HK-2 (cell line): Measurements from ENCODE around the gene FSD1.
"Not testable (repeated sequence)": the region's sequence is repeated elsewhere in the genome, so short reads cannot be mapped to it uniquely, and the experiment has no call there.

ENCODE experiments used
- DNase-seq: peaks from one replicate; pipeline ENCODE4 v3.0.0-alpha.2; 2018; ENCODE audit not compliant: unreplicated experiment

The FSD1 gene

GRCh38 chr19:4304538-4305256 is at the start of gene FSD1:
FSD1 (plus strand) TSS chr19:4304598; CDS start chr19:4304747, 149 bp downstream.
- DNase-seq: peak; percentile 81

- DNase-seq: no peak
Observed at GRCh38 chr19:4256563-4256962, 47.8 kb upstream of the FSD1 start.

- no peak for DNase-seq
Observed at GRCh38 chr19:4257025-4257424, 47.4 kb upstream of the FSD1 start.

DNA sequence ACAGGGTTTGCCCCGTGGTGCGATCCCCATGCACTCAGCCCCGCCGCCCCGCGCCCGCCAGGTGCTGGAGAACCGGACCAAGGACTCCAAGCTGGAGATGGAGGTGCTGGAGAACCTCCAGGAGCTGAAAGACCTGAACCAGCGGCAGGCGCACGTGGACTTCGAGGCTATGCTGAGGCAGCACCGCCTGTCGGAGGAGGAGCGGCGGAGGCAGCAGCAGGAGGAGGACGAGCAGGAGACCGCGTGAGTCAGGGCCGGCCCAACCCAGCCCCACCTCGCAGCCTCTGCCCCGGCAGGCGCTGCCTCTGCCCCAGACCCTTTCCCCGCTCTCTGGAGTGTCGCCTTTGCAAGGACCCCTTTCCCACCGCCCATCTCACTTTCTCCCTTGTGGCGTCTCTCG is 46.2 kb upstream of the FSD1 start:
- DNase-seq: no peak

- no peak for DNase-seq
Observed at GRCh38 chr19:4260613-4261191, 43.7 kb upstream of the FSD1 start.

DNA sequence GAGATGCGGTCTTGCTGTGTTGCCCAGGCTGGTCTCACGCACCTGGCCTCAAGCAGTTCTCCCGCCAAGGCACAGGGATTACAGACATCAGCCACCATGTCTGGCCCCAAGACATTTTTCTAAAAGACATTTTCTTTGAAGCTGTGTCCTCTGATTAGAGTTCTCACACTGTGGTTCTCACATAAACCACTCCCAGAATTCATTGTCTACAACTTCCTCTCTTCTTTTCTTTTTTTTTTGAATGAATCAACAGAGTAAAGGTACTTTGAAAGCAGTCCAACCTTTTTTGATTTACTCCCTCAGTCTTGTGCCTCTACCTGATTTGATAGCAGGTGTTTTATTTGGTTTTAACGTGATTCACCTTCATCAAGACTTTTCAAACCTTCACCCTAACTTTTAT is 39.6 kb upstream of the FSD1 start:
- no peak for DNase-seq

DNA sequence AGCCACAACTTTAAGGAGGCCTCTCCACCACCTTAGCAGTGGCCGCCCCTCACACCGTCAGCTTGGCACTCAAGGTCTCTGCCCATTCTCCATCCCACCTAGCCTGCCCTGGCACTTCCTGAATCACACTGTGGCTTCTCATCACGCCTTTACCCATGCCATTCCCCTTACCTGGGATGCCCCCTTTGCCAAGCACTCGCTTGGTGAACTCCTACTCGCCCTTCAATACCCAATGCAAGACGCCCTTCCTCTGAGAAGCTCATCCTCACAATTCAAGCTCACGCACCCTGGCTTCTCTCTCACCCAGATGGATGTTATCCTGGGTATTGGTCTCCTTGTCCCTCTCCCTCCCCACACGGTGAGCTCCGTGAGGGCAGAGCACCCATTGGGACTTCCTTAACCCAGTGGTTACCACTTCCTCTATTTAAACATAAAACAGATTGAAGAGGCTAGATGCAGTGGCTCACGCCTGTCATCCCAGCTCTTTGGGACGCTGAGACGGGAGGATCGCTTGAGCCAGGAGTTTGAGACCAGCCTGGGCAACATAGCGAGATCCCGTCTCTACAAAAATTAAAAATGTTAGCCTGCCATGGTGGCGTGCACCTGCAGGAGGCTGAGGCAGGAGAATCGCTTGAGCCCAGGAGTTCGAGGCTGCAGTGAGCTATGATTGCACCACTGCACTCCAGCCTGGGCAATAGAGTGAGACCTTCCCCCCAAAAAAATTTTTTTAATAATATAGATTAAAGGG is 38.0 kb upstream of the FSD1 start:
- no peak for DNase-seq

GRCh38 chr19:4267101-4267900 is 37.1 kb upstream of the FSD1 start:
- peak; percentile 45 for DNase-seq

- no peak for DNase-seq
Observed at GRCh38 chr19:4267901-4268815, 36.2 kb upstream of the FSD1 start.

- no peak for DNase-seq
Observed at GRCh38 chr19:4268816-4269430, 35.5 kb upstream of the FSD1 start.

DNA sequence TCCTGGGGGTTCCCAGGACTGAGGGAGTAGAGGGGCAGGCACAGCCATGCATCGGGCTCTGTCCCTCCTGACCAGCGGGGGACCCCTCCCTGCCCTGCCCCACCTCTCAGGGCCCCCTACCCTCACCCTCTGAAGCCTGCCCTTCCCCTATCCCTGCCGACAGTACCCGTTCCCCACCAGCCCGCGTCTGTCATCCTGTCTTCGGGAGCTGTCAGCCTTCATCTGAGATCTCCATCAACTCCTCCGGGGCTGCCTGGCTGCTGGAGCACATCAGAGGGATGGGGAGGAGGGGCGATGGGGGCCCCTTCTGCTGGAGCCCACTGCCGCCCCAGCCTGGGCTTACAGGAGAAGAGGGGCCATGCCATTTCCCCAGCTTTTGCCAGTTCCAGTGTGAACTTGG is 31.5 kb upstream of the FSD1 start:
- no peak for DNase-seq

DNA sequence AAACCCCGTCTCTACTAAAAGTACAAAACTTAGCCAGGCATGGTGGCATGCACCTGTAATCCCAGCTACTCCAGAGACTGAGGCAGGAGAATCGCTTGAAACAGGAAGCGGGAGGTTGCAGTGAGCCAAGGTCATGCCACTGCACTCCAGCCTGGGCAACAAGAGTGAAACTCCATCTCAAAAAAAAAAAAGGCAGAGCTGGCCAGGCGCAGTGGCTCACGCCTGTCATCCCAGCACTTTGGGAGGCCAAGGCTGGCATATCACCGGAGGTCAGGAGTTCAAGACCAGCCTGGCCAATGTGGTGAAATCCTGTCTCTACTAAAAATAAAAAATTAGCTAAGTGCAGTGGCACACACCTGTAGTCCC is 30.1 kb upstream of the FSD1 start:
- not testable (repeated sequence) for DNase-seq

DNA sequence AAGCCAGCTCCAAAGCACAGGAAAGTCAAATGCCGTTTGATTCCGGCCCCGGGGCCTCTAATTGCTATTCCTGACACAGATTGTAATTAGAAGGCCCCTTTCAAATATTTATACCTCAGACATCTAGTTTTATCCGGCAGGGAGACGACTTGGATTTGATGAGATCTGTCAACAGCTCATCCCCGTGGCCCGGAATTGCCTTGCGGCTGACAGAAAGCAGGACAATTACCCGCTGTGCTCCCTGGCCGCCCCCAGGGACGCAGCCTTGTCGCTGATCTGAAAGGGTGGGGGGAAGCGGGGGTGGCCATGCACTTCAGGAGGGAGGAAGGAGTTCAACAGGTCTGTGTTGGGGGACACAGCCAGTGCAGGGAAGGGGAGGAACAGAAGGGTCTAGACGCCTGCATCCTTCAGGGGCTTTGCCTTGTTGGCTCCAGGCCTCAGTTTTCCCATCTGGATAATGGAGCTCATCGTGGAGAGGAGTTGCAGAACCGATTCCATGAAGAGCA is 27.2 kb upstream of the FSD1 start:
- no peak for DNase-seq

GRCh38 chr19:4278010-4278409 is 26.4 kb upstream of the FSD1 start:
- no peak for DNase-seq

DNA sequence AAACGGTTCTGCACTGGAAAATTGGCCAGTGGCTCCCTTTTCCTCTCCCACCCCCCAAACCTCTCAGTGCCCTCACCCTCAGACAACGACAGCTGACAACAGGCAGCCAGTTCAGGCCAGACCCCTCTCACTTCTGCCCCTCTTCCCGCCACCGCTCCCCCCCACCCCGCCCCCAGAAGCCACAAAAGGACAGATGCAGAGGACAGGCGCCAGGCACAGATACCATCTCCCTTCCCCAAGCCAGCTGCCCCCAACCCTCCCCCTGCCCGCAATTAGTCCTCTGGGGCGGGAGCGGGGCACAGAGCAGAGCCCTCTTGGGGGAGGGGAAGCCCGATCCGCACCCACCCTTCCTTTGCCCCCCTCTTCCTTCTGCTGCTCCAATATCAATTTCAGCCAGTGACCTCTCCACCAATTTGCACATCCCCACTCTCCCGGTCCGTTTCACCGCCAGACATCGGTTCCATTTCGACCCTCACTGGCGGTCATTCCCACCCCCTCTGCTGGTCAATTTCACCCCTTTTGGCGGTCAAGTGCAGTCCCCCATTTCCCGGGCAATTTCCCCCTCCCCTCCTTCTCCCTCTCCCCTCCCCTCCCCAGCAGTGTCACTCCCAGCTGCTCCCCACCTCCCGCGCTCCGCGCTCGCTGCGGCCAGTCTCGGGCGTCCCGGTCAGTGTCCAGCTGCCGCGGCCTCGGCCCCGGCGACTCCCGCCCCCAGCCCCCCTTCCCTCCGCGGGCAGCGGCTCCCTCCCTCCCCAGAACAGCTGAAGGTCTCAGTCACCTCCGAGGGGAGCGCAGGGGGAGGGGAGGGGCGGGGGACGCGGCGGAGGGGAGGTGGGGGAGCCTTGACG is 25.8 kb upstream of the FSD1 start, which contains the start of gene SHD:
TSS of gene SHD (plus strand) at position 848 of the 848 bp plus-strand sequence. CDS start 798 bp downstream, outside the sequence.
- DNase-seq: no peak

- DNase-seq: no peak
Observed at GRCh38 chr19:4279267-4279529, 25.2 kb upstream of the FSD1 start.

DNA sequence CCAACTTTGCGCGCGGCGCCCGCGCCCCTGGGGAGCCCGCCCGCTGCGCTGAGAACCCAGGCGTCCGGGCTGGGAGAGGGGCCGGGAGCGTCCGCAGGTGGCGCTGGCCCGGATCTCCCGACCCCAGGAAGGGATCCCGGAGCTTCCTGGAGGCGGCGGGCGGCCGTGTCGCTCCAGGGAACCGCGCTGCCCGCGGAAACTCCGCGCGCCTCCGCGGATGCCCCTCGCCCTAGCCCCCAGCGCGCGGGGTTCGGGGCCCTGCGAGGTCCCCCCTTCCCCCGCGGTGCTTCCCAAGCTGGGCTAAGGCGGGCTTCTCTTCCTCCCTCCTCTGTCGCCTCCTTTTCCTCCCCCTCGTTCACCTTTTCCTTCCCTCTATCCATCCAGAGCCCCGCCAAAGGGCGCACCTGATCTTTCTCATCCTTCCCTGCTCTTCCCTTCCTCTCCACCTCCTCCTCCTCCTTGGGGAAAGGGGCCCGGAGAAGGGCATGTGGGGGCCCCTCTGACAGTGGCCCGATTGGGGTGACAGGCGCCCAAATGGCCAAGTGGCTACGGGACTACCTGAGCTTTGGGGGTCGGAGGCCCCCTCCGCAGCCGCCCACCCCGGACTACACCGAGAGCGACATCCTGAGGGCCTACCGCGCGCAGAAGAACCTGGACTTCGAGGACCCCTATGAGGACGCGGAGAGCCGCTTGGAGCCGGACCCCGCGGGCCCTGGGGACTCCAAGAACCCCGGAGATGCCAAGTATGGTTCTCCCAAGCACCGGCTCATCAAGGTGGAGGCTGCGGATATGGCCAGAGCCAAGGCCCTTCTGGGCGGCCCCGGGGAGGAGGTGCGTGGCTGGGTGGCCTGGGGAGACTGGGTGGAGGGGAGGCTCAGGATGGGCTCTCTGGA is 24.6 kb upstream of the FSD1 start:
- DNase-seq: no peak

- no peak for DNase-seq
Observed at GRCh38 chr19:4284176-4284958, 20.0 kb upstream of the FSD1 start.
